ENCODE measurements around the gene AP3M1.

GRCh38 chr10:74088722-74089121 is 61.9 kb downstream of the AP3M1 start:
- no peak for TF ChIP-seq POLR2AphosphoS5 (IDR thresholded peaks at IDR 0.05)
- TF ChIP-seq CTCF (IDR thresholded peaks at IDR 0.05 in 8 of 11, conservative IDR thresholded peaks at IDR 0.05 in 3 of 11), result no peak
